Smooth muscle cell of the brain vasculature (primary cell): Measurements from ENCODE around the gene DISC1.
"Not testable (repeated sequence)": the region's sequence is repeated elsewhere in the genome, so short reads cannot be mapped to it uniquely, and the experiment has no call there.

Experiments
- DNase-seq: peaks from one replicate; pipeline ENCODE4 v3.0.0-alpha.2; 2012; ENCODE audit warnings: low read depth, low spot score

The DISC1 gene

DNA sequence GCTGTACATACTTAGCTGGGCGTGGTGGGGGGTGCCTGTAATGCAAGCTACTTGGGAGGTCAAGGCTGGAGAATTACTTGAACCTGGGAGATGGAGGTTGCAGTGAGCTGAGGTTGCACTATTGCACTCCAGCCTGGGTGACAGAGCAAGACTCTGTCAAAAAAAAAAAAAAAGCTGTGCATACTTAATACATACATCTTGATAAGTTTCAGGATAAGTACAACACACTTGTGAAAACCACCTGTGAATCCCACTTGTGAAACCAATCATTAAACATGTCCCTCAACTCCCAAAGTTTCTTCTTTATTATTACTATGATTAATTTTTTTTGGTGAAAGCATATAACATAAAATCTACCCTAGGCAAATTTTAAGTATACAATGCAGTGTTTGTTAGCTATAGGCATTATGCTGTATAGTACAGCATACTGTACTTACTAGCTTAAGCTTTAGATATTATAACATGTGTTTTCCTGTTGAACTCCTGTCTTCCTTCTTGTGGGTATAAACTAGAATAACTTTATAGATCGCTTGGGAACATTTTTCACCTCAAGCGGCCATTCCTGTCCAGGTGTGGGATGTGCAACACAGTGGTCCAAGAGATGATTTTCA is 41.4 kb downstream of the DISC1 start:
- no peak for DNase-seq

DNA sequence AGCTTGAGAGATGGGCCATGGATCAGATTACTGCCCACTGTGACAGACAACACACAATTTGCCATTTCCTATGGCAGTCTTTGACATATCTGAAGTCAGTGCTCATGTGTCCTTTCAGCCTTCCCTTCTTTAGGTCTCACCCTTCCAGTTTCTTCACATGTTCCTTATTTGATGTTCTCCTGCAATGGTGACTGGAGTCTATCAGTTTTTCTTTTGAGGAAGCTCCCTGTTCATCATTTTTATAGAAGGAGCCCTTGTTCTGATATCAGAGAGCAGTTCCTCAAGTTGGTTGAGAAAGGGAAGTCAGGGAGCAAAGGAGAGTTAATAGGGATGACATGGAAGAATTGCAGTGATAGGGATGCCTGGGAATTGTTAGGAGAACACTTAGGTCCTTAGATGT is 42.2 kb downstream of the DISC1 start:
- DNase-seq: no peak

DNA sequence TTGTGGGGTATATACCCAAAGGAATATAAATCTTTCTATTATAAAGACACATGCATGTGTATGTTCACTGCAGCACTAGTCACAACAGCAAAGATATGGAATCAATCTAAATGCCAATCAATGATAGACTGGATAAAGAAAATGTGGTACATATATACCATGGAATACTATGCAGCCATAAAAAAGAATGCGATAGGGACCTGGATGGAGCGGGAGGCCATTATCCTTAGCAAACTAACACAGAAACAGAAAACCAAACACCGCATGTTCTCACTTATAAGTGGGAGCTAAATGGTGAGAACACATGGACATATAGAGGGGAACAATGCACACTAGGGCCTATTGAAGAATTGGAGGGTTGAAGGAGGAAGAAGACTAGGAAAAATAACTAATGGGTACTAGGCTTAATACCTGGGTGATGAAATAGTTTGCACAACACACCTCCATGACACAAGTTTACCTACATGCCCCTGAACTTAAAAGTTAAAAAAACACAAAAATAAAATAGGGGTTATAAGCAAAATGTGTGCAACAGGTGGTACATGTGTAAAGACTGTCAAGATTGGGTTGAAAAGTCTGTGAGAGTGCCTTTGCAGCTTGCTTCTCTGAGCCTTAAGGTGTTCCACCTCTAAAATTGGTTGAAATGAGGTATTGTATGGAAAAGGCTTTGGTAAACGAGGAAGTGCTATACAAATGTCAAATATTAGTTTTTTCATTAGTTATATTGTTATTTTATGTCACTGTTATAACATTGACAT is 43.5 kb downstream of the DISC1 start:
- DNase-seq: not testable (repeated sequence)

DNA sequence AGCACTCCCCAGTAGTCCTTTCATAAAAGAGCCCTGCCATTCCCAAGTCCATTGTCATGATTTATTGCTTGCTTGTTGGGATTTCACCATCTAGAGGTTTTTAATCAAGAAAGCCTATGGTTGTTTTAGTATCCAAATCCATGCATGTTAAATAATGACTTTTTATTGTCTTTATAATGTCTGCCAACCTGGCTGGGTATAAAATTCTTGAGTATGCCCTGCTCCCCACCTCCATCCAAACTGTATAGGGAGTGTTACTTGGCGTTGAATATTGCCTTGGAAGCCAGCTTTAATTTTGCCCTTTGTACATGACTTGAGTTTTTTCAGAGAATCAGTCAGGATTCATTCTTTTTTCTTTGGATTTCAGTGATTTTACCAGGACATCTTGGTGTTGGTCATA is 44.2 kb downstream of the DISC1 start:
- DNase-seq: no peak

DNA sequence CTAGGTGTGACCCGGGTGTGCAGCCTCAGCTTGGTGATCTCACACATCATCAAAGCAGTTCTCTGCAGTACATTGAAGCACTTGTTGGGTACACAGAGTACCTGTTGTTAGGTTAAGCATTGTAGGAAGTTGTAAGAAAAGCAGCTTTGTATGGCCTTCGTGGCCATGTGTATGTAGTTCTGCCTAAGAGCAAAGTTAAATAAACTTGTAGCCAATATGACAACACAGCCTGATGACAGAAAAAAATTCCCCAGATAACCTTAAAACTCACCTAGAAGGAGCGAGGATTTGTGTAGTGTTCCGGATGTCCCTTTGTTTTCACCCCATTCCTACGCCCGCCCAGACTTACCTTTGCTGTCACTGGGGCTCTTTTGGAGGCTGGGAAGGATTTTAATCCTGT is 48.0 kb downstream of the DISC1 start:
- DNase-seq: no peak

DNA sequence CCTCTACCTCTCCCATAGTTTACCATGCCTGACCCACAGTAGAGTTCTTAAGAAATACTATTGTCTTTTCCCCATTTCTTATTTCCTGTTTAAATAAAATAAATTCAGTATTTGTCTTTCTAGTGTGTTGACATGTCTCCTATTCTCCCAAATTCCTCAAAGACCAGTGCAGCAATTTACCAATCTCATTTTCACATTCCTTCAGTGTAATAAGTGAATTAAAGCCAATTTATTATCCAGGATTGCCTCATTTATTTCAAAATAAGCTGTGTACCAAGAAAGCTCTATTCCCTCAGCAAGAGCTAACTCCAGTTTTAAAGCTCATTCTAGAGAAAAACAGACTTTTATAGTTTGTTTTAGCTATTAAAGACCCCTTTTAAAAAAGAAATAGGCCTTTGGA is 49.9 kb downstream of the DISC1 start:
- no peak for DNase-seq

DNA sequence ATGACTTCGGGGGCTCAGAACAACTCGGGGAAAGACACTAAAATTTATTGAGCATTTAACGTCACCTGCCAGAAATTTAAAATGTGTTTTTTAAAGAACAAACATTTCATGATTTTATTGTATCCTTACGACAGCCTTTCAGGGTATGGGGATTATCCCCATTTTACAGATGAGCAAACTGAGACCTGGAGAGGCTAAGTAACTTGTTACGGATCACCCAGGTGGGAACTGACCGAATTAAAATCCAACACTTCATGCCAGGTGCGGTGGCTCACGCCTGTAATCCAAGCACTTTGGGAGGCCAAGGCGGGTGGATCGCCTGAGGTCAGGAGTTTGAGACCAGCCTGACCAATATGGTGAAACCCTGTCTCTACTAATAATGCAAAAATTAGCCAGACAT is 50.9 kb downstream of the DISC1 start:
- DNase-seq: no peak

DNA sequence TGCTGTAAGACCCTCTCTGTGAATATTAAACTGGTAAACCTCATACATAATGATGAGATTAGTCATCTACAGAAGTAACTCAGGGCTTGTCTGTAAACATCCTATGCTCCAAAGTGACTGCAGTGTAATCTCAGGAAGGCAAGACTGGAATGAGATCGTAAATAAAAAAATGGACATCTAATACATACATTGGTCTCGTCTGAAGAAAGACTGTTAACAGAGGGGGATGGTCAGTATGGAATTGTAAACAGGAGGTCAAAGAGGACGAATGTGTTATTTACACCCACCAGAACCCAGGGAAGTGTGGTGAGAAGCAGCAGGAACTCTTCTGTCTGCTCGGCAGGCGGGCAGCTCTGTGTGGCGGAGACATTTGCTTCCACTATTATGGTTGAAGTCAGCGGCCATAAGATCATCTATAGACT is 51.4 kb downstream of the DISC1 start:
- DNase-seq: no peak

DNA sequence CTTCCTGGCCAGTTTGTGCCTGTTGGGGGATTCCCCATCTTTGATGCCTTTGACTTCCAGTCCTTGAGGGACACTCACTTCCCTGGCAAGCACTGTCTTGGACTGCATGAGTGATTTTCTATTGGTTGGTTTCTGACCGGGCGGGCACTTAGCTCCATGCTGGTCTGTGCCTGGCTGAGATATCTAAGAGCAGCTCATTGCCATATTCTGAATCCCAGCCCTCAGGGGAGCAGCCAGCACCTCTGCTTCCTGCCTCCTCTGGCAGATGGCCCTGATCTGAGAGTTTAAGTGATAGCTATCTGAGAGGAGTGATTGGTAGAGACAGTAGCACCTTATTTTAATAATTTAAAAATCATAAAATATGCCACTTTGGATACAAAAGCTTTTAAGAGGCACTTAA is 52.5 kb downstream of the DISC1 start:
- DNase-seq: no peak

DNA sequence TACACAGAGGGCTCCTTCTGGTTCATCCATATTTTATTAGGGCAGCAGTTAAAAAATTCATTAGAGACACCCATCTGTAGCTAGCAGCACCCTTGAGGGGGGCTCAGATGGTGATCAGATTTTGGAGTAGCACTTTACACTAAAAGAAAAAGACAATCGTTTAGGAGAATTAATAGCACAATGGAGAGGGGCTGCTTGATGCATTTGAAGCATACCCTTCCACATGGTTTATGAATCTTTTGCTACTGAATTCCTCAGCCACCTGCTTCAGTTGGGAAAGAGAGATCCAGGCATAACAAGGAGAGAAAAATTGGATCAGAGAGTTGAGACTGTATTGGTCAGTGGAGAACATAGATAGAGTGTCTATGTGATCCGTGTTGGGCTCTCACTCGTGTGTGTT is 54.4 kb downstream of the DISC1 start:
- DNase-seq: no peak

DNA sequence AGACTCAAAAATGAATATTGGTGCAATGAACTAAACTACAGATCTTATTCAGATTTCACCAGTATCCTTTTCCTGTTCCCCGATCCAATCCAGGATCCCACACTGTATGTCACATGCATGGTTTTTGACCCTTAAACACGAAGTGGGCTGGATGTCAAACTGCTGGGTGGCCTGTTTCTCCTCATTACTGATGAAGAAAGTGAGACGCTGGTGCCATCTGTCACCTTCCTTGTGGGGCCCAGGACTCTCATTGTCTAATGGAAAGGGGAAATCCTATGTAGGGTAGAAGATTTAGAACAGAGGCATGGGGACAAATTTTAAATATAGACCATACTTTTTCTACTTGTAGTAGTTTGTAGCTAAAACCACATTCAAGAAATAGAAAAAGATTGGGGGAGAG is 56.2 kb downstream of the DISC1 start:
- no peak for DNase-seq

DNA sequence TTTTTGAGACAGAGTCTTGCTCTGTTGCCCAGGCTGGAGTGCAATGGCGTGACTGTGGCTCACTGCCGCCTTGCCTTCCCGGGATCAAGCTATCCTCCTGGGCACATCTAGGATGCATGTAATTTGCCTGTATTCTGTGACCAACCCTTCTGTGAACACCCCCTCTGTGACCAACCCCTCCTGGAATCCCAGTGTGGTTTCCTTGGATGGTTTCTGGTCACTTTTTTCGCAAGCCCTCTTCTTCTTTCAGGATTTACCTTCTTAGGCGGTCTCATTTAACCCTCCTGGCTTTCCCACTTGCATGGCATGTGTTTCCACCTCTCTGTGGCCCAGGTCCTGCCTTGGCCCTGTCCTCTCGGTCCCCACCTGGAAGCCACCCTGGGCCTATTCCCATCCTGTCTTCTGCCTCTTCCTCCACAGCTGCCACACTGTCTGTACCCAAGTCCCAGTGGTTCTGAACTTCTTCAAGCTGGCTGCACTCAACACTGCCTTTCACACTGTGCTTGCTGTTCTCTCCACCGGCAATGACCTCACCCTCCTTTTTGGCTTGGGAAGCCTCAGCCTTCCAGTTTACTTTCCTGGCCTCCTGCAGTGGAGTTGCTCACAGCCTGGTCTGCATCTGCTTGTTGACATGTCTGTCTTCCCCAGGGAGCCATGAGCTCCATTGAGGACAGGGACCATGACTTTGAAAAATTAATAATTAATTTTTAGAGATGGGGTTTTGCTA is 57.0 kb downstream of the DISC1 start:
- peak; percentile 55 for DNase-seq

DNA sequence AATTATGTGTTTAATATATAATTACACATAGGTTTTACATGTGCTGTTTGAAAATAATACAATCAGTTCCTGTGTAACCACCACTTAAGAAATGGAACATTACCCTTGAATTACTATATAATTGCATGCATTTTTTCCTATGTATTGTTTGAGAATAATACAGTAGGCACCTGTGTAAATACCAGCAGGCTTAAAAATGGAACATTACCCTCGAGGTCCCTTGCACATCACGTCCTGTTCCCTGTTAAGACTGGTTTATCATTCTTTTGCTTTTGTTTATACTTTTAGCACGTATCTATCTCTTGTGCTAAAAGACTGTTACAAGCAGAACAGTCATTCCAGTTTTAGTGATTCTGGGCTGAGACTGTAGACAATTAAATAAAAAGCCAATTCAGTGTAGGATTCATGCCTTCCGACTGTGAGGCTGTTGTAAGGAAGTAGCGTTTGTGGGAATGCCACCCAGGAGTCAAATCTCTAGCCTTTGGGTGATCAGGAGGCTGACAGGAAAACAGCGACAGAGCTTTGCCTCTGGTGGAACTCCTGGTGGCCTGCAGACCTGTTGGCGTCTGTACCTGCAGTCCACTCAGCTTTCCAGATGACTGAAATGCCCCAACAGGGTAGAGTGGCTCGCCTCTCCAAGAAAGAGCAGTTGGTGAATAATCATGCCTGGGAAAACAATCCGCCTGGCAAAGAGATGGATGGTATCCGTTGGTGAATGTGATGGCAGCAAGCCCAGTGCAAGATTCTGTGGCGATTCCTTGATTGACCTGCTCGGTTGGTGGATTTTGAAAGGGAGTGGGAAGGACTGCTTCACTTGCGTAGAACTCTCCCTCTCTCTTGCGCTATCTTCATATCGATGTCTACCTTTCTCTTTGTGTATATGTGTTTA is 58.0 kb downstream of the DISC1 start:
- DNase-seq: no peak

DNA sequence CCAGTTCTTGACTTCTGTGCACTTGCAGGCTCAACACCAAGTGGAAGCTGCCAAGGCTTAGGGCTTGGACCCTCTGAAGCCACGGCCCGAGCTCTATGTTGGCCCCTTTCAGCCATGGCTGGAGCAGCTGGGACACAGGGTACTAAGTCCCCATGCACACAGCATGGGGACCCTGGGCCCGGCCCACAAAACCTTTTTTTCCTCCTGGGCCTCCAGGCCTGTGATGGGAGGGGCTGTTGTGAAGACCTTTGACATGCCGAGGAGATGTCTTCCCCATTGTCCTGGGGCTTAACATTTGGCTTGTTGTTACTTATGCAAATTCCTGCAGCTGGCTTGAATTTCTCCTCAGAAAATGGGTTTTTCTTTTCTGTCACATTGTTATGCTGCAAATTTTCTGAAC is 59.8 kb downstream of the DISC1 start:
- DNase-seq: no peak

DNA sequence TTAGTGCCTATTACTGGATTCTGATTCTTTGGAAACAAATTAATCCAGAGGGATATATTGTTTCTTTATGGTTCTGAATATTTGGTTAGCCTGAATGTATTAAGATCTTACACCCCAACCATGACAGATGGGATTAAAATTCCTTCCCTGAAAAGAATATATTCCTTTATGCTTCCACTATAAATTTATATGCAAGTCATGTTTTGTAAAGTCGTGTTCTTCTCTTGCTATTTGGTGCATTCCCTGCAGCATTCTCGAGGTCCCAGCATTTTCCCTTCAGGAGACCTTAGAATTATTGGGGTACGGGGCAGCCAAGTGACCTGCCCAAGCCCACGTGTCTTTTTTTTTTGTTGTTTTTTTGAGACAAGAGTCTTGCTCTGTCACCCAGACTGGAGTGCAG is 62.4 kb downstream of the DISC1 start:
- DNase-seq: no peak

DNA sequence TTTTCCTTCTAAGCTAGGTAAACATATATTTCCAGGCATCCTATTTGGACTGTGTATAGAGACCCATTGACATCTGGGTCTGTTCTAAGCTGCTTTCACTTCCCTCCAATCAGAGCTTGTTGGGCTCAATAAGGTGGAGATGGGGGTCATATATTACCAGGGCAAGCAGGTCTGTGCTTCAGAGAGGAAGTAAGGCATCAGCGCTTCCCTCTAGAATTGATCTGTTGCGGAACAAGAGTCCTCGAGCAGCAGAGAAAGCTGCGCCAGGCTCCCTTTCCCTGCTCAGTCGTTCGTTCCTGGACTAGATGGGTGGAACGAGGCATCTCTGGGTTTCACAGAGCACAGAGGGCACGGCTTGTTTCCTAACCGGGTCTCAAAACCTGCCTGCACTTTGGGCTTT is 63.5 kb downstream of the DISC1 start:
- no peak for DNase-seq

DNA sequence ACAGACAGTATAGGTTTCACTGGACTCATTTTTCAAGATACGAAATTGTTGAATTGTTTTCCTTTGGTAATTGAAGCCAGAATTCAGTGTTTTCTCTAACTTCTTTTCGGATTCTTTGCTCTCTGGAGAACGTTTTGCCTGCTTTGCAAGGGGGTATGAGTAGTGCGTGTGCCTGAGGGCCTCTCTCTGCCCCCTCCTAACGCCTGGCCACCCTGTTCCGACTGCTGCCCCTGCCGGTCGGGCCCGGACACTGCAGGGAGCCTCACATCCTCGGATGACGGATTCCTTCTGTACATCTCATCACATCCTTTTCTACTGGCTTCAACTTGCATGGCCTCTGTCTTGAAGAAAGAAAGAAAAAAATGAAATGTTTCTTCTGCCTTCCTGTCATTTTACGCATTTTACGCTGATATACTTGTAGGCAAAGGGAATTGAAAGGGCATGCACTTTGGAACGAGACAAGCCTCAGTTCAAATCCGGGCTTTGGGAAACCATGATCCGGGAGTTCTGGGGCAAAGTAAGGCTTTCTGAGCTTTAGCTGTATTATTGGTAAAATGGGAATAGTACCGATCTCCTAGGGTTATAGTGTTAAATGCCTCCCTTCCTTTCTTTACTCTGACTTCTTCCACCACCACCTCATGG is 65.1 kb downstream of the DISC1 start:
- peak; percentile 67 for DNase-seq

DNA sequence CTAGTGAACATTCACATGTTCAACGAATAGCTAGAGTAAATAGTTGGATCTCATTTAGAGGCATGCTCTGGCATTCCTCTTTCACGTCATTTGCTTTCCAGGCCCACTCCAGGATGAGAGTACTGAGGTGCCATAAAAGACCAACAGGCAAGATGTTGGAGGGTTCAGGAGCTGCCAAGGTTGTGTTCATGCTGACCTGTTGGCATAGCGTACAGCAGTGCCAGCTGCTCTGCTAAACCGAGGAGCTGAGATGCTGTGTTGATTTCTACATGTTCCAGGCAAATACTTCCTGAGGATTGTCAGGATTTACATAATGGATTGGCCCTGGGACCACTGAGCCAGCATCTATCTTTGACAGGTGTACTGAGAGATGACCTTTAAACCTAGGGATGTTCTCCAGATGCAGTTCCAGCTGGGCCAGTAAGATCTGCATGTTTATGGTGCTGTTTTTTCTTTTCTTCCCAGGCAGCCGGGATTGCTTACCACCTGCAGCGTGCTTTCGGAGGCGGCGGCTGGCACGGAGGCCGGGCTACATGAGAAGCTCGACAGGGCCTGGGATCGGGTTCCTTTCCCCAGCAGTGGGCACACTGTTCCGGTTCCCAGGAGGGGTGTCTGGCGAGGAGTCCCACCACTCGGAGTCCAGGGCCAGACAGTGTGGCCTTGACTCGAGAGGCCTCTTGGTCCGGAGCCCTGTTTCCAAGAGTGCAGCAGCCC is 66.9 kb downstream of the DISC1 start:
- no peak for DNase-seq

DNA sequence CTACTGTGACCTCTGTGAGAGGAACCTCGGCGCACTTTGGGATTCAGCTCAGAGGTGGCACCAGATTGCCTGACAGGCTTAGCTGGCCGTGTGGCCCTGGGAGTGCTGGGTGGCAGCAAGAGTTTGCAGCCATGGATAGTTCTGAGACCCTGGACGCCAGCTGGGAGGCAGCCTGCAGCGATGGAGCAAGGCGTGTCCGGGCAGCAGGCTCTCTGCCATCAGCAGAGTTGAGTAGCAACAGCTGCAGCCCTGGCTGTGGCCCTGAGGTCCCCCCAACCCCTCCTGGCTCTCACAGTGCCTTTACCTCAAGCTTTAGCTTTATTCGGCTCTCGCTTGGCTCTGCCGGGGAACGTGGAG is 67.5 kb downstream of the DISC1 start:
- DNase-seq: no peak

DNA sequence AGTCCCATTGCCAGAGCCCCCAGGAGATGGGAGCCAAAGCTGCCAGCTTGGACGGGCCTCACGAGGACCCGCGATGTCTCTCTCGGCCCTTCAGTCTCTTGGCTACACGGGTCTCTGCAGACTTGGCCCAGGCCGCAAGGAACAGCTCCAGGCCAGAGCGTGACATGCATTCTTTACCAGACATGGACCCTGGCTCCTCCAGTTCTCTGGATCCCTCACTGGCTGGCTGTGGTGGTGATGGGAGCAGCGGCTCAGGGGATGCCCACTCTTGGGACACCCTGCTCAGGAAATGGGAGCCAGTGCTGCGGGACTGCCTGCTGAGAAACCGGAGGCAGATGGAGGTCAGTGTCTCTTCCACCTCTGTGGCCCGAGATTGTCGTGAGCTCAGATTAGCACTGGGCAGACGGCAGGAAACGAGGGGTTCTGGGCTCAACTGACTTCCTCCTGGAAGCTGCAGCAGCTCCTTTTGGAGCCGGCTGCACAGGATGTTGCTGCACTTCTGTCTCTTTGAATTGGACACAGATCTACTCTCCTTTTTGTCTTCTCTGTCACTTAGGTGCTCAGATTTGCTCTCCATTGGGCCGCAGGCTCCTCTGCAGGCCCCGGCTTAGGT is 68.0 kb downstream of the DISC1 start:
- no peak for DNase-seq
